GM10266 (cell line): ENCODE data around the gene CBX8.

Experiments used
- DNase-seq: peaks from one replicate; pipeline ENCODE4 v3.0.0; 2012; ENCODE audit errors: extremely low spot score
- TF ChIP-seq, protein P1 (sequence below): IDR thresholded peaks from 2 replicates; pipeline ENCODE4 v1.5.1; 2012; ENCODE audit warnings: mild to moderate bottlenecking, low read depth; ENCODE audit not compliant: control insufficient read depth, insufficient read depth; ENCODE audit errors: missing control alignments

CBX8 gene

DNA sequence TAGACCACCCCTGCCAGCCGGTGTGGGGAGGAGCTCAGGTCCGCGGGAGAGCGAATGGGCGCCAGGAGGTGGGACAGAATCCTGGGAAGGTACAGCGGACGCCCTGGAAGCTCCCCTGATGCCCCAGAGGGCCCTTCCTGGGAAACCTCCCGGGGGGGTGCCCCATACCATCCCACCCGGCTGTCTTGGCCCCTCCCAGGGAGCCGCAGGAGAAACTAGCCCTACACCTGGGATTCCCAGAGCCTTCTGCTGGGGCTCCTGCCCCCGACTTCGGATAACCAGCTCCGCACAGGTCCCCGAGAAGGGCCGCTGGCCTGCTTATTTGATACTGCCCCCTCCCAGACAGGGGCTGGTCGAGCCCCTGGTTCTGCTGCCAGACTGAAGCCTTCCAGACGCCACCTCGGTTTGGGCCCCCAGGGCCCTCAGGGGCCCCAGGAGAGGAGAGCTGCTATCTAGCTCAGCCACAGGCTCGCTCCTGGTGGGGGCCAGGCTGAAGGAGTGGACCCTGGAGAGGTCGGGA, 45.3 kb upstream of the CBX8 start:
- TF ChIP-seq, protein P1, sequence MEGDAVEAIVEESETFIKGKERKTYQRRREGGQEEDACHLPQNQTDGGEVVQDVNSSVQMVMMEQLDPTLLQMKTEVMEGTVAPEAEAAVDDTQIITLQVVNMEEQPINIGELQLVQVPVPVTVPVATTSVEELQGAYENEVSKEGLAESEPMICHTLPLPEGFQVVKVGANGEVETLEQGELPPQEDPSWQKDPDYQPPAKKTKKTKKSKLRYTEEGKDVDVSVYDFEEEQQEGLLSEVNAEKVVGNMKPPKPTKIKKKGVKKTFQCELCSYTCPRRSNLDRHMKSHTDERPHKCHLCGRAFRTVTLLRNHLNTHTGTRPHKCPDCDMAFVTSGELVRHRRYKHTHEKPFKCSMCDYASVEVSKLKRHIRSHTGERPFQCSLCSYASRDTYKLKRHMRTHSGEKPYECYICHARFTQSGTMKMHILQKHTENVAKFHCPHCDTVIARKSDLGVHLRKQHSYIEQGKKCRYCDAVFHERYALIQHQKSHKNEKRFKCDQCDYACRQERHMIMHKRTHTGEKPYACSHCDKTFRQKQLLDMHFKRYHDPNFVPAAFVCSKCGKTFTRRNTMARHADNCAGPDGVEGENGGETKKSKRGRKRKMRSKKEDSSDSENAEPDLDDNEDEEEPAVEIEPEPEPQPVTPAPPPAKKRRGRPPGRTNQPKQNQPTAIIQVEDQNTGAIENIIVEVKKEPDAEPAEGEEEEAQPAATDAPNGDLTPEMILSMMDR = no peak
- no peak for DNase-seq

DNA sequence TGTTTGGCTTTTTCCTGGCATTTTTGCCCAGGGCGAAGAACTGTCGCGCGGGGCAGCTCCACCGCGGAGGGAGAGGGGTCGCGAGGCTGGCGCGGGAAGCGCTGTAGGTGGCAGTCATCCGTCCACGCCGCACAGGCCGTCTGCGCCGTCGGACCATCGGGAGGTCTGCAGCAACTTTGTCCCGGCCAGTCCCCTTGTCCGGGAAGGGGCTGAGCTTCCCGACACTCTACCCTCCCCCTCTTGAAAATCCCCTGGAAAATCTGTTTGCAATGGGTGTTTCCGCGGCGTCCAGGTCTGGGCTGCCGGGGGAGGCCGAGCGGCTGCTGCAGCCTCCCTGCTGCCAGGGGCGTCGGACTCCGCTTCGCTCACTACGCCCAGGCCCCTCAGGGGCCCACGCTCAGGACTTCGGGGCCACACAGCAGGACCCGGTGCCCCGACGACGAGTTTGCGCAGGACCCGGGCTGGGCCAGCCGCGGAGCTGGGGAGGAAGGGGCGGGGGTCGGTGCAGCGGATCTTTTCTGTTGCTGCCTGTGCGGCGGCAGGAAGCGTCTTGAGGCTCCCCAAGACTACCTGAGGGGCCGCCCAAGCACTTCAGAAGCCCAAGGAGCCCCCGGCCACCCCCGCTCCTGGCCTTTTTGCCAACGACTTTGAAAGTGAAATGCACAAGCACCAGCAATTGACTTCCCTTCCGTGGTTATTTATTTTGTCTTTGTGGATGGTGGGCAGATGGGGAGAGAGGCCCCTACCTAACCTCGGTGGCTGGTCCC, 44.7 kb upstream of the CBX8 start:
- TF ChIP-seq, protein P1 = no peak
- no peak for DNase-seq

DNA sequence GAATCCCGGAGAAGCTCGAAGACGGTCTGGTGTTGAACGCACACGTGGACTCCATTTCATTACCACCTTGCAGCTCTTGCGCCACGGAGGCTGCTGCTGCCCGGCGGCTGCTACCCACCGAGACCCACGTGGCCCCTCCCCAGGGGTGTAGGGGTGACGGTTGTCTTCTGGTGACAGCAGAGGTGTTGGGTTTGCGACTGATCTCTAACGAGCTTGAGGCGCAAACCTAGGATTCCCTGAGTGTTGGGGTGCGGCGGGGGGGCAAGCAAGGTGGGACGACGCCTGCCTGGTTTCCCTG, 44.1 kb upstream of the CBX8 start:
- TF ChIP-seq, protein P1 = no peak
- DNase-seq = no peak

DNA sequence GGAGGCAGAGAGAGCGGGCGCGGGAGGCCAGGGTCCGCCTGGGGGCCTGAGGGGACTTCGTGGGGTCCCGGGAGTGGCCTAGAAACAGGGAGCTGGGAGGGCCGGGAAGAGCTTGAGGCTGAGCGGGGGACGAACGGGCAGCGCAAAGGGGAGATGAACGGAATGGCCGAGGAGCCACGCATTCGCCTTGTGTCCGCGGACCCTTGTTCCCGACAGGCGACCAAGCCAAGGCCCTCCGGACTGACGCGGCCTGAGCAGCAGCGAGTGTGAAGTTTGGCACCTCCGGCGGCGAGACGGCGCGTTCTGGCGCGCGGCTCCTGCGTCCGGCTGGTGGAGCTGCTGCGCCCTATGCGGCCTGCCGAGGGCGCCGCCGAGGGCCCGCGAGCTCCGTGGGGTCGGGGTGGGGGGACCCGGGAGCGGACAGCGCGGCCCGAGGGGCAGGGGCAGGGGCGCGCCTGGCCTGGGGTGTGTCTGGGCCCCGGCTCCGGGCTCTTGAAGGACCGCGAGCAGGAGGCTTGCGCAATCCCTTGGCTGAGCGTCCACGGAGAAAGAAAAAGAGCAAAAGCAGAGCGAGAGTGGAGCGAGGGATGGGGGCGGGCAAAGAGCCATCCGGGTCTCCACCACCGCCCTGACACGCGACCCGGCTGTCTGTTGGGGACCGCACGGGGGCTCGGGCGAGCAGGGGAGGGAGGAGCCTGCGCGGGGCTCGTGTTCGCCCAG, 43.6 kb upstream of the CBX8 start:
- no peak for DNase-seq
- TF ChIP-seq, protein P1 = peak; percentile 23

DNA sequence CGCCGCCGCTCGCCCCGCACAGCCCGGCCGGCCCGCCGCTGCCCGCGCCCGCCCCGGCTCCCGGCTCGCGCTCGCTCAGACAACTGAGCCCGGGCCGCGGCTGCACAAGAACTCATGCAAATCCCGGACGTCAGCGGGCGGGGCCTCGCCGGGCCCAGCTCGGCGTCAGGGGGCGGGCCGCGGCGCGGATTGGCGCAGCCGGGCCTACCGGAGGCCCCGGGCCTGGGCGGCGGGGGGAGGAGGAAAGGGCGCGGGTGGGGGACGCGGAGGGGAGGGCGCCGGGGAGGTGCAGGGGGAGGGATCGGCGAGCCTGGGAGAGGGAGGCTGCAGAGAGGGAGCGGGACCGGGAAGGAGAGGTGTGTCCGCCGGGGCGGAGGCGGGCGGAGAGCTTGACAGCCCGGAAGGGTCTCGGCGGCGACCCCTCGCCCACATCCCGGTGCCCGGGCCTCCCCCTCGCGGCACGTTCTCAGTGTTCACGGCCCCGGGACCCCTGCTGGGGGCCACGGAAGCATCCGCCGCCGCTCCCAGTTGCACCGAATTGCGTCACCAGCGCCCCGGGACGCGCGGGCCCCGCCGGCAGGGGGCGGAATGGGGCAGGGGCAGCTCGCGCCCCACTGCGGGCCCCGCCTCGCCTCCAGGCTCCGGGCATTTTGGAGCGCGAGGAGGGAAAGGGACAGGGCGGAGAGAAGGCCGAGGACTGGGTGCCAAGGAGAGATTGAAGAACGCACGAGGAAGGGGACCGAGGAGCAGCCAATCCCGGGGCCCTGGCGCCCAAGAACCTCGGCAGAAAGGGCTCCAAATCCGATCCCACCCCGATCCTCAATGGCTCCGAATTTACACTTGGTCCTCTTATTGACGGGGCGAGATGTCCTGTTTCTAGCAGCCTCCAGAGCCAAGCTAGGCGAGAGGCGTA, 42.7 kb upstream of the CBX8 start, which contains the start of gene CBX4:
Gene CBX4, minus strand, starts transcription at position 85 of the 913 bp plus-strand sequence. CDS start 189 bp downstream, outside the sequence.
- TF ChIP-seq, protein P1 = peak; percentile 76
- DNase-seq = peak; percentile 99

DNA sequence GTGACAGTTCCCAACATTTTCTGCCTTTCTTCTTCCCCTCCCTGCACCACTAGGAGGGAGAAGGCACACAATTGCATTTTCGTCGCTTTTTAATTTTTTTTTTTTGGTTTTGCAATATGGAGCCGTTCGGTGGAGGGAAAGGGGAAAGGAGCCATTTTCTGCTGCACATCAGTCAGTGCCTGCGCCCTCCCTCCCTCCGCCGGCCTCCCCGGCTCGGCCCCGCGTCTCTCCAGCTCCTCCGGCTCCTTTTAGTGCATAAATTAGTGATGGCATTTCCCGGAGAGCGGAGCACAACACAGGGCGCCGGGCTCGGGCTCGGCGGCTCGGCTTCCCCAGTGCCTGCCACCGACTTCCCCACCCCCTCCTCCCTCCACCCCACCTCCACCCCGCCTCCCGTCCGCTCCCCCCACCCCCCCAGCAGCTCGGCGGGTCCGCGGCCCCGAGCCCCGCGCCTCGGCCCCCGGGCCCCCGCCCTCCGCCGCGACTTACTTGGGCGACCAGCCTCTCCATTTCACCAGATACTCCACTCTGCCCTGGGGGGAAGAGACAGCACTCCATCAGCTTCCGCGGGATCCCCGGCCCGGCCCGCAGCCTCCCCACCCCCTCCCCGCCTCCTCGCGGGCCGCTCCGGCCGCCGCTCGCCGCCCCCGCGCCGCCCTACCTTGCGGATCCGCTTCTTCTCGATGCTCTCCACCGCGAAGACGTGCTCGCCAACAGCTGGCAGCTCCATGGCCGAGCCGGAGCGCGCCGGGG, 41.8 kb upstream of the CBX8 start:
- TF ChIP-seq, protein P1 = no peak
- DNase-seq = peak; percentile 73
